Astrocyte of the hippocampus (primary cell): ENCODE results near the gene RHBDF1.
"Not testable (repeated sequence)": the region's sequence is repeated elsewhere in the genome, so short reads cannot be mapped to it uniquely, and the experiment has no call there.

Experiments used
- DNase-seq: peaks from one replicate; pipeline ENCODE4 v3.0.0; 2011; ENCODE audit warnings: low read depth, low spot score

Gene RHBDF1

GRCh38 chr16:60166-60565 is 12.3 kb downstream of the RHBDF1 start:
- no peak for DNase-seq

GRCh38 chr16:59440-60059 is 12.9 kb downstream of the RHBDF1 start:
- no peak for DNase-seq

GRCh38 chr16:58491-59439 is 13.7 kb downstream of the RHBDF1 start:
- no peak for DNase-seq

GRCh38 chr16:57711-58110 is 14.7 kb downstream of the RHBDF1 start:
- DNase-seq: peak; percentile 31

- DNase-seq: no peak
Observed at GRCh38 chr16:56231-56927, 16.1 kb downstream of the RHBDF1 start.

- no peak for DNase-seq
Observed at GRCh38 chr16:55571-56136, 16.8 kb downstream of the RHBDF1 start.

- DNase-seq: no peak
Observed at GRCh38 chr16:54237-54581, 18.2 kb downstream of the RHBDF1 start.

- peak; percentile 99 for DNase-seq
Observed at GRCh38 chr16:53346-54236, 18.8 kb downstream of the RHBDF1 start, which contains the start of the genes POLR3K and SNRNP25. POLR3K (minus strand) TSS chr16:53608; CDS start chr16:53586, 22 bp downstream. SNRNP25 (plus strand) TSS chr16:53828; CDS start chr16:54017, 189 bp downstream.

GRCh38 chr16:50769-51591 is 21.5 kb downstream of the RHBDF1 start:
- no peak for DNase-seq

- no peak for DNase-seq
Observed at GRCh38 chr16:47234-47633, 25.2 kb downstream of the RHBDF1 start.

- DNase-seq: not testable (repeated sequence)
Observed at GRCh38 chr16:46510-46909, 25.9 kb downstream of the RHBDF1 start.

- no peak for DNase-seq
Observed at GRCh38 chr16:45454-45853, 27.0 kb downstream of the RHBDF1 start.

- DNase-seq: no peak
Observed at GRCh38 chr16:44655-45054, 27.8 kb downstream of the RHBDF1 start.

- no peak for DNase-seq
Observed at GRCh38 chr16:43294-43693, 29.1 kb downstream of the RHBDF1 start.

- DNase-seq: no peak
Observed at GRCh38 chr16:42691-43090, 29.7 kb downstream of the RHBDF1 start.

- no peak for DNase-seq
Observed at GRCh38 chr16:42069-42457, 30.4 kb downstream of the RHBDF1 start.

- DNase-seq: no peak
Observed at GRCh38 chr16:41439-42068, 30.9 kb downstream of the RHBDF1 start.

GRCh38 chr16:38941-39892 is 33.2 kb downstream of the RHBDF1 start:
- DNase-seq: no peak
